Left lobe of liver (tissue), 2 donors: Measurements from ENCODE around the gene PPFIBP2. TPM values are rescaled to one million over a fixed set of nuclear protein-coding genes. Genes with fewer than 3 reads are reported as not detected.
"Not testable (repeated sequence)": the region's sequence is repeated elsewhere in the genome, so short reads cannot be mapped to it uniquely, and the experiment has no call there.

ENCODE experiments used
- ATAC-seq: fragments of 200-7000 bp; cut with Tn5 transposase; one replicate; pipeline ENCODE4 v1.9.1; 2020; ENCODE audit warnings: mild to moderate bottlenecking, moderate library complexity
- DNase-seq: peaks from one replicate; pipeline ENCODE4 v3.0.0-alpha.2; 2020; ENCODE audit warnings: low spot score
- total RNA-seq: library from RNA; stranded (reverse); gene quantifications from one replicate; pipeline ENCODE4 v1.2.1, GENCODE V29; 2021
- donor health status: DM: no; HTN: no; CAD: no; lungs with moderate emphysema.
- donor health status: DM: no; HTN: yes; CAD: no.

The PPFIBP2 gene
- total RNA-seq, 1 donor from 2014 or later, result 25.2 TPM

DNA sequence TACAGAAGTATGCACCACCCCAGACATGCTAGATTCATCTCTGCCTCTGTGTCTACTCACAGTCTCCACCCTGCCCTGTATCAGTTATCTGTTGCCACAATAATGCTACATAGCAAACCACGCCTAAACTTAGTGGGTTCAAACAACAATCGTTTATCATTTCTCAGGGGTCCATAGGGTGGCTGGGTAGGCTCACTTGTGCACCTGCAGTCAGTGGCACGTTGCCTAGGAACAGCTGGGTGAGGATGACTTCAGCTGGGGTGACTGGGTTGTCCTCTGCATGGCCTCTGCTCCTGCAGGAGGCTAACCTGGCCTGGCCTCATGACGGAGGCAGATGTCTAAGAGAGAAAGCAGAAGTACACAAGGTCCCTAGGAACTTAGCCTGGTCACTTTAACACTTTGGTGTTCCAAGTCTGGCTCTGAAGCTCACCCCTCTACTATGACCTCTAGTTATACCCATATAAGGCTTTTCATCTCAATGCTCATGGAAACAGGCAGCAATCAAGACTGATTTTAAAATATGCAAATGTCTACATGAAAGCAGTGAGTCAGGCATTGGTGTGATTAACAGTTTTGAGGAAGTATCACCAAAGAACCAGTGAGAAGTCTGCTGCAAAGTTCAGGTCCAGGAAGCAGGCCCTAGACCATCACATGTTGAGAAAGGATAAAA is 17.8 kb upstream of the PPFIBP2 start:
- DNase-seq, result no peak
- ATAC-seq, result peak; percentile 37

DNA sequence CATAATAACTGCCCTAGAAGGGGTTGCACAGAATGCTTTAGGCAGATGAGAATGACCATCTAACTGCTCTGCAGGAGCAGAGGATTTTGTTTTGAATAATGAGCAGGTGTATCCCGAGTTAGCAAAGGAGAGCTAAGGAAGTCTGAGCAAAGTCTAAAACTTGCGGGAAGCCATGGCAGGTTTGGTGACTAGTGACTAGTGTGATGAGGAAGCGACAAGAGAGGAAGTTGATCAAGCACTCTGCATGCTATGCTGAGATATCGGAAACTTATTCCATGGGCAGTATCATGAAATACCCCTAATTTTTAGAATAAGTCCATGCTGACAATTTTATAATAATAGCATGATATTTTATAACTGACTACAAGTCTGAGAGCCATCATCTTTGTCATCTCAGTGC is 15.6 kb upstream of the PPFIBP2 start:
- DNase-seq (no peak), ATAC-seq (no peak)

DNA sequence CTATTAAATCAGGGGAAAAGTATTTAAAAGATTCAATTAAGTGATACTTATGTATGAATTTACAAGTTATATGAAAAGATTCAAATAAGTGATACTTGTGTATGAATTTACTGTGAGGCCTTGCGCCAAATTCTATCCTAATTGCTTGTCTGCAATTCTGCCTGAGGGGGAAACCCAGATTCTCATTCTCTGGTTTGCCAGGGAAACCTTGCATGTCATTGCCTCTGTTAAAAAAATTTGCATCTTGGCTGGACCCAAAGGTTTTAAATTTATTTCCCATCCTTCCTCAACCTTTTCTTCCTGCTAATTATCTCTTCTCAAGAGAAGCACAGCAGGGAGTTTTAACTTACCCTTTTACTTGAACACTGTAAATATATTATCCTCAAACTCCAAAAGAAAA is 14.7 kb upstream of the PPFIBP2 start:
- ATAC-seq (no peak), DNase-seq (no peak)

DNA sequence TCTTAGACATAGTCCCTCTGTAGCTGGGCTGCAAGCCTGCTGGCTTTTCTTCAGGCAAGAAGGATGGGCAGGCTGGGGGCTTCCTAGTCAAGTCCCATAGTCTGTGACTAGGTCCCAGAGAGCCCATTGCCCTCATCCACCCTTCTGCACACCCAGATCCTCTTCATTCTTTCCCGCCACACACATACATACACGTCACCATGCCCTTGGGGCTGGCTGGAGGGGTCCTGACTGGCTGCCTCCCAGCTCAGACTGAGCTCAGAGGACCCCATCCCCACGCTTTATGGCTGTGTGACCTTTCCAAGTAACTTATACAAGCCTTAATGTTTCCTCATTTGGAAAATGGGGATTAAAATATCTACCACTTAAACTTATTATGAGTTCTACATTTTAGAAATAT is 13.5 kb upstream of the PPFIBP2 start:
- ATAC-seq (no peak), DNase-seq (no peak)

DNA sequence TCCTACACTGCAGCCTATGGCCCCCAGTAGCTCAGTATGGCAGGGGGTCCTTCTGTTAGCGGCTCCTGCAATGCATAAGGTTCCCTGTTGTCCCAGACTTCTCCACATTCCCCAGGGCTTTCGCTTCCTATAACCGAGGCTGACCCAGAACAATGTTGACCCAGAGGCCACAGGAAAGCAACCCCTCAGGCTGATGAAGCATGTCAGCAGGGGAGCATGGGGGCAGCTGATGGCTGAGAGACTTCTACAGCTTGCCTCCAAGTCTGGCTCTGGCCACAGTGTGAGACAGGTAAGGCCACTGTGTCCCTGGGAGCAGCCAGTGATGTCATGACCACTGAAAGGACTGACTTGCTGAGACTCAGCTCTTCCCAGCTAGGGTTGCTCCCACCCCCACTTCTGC is 12.5 kb upstream of the PPFIBP2 start:
- ATAC-seq, result no peak
- DNase-seq, result no peak

DNA sequence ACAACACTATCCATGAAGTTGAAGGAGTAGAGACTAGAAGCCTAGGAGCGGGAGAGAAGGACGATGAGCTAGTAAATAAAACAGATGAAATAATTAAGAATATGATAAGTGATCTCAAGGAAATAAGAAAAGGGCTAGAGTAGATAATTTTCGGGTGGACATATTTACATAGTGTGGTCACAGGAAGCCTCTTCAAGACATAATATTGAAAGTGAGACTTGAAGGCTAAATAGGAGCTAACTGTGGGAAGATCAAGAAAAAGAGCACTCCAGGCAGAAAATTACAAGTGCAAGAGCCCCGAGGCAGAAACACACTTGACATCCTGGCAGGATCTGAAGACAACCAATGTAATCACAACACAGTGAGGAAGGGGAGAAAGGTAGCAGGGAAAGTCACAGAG is 11.9 kb upstream of the PPFIBP2 start:
- DNase-seq (no peak), ATAC-seq (no peak)

DNA sequence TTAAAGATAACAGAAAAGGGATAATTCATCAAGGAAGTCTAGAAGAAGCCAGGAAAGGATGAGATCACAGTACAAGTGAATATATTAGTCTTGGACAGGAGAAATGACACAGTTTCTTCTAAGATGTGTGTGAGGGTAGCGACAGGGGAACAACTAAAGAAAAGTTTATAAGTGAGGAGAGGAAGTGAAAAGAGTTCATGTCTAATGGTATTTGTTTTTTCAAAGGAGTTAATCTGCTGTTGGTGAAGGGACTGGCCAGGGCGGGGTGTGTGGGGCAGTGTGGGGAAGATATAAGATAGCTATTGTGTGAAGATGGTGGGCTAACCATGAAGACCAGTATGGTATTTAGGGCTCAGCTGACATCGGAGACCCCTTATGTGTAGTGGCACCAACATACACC is 7.6 kb upstream of the PPFIBP2 start:
- no peak for DNase-seq
- no peak for ATAC-seq

DNA sequence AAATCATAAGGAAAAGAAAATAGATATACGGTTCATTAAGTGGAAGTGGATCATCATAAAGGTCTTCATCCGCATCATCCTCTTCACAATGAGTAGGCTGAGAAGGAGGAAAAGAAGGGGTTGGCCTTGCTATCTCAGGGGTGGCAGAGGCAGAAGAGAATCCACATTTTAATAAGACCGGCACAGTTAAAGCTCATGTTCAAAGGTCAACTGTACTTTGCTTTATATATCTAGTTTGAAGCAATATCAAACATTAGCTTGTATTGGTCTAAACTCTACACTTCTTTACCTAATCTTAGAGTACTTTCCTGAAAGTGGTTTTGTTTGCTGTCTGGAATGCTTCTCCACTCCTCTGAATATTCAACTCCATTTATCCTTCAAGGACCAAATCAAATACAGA is 5.7 kb upstream of the PPFIBP2 start:
- DNase-seq (no peak), ATAC-seq (no peak)

DNA sequence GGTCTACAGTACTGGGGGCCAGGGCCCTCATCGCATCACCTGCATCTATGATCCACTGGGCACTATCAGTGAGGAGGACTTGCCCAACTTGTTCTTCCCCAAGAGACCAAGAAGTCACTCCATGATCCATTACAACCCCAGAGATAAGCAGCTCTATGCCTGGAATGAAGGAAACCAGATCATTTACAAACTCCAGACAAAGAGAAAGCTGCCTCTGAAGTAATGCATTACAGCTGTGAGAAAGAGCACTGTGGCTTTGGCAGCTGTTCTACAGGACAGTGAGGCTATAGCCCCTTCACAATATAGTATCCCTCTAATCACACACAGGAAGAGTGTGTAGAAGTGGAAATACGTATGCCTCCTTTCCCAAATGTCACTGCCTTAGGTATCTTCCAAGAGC is 3.8 kb upstream of the PPFIBP2 start:
- ATAC-seq (no peak), DNase-seq (no peak)

DNA sequence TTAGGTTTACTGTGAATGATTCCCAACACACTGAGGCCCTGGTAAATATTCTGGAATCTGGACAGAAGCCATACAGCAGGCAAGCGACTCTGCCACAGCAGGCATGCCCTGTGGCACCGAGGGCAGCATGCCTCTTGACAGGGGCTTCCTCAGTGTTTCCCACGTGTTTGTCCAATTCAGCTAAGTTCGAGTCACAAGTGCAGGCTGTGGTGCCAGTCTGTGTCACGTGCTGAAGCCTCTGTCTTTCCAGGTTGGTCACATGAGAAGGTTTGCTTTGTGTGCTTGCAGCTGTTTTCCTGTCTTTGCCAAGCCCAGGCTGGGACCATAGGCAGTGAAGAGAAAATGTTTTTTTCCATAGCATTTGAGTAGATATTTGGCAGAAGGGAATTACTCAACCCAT is 2.4 kb upstream of the PPFIBP2 start:
- DNase-seq (peak; percentile 82), ATAC-seq (peak; percentile 24)

DNA sequence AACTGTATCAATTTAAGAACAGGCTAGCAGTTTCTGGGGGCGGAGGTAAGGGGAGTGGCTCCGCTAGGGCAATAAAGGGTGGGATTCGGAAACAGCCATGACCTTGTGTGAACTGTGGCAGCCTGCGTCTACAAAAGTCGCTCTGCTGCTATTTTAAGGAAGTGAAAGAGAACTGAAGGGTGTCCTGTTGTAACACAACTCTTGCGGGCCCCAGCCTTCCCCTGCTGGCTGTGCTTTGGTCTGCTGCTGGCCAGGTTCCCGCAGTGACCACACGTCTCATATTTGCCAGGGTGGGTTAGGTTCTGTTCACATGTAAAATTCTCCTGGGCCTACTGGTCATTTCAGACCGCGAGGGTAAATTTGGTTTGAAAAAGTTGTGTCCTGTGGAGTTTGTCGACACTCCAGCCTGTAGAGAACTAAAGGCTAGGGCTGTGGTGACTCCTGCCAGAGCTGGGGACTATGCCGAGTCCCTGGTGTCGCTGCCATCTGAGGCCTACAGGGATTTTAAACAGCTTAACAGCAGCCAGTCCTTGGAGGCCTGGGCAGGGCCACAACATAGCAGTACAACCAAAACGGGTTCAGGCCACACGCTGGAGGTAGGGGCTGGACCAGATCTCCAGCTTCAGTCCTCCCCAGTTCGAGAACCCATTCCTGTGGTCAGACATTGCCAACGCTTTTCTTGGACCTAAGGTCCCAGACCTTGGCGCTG is 1.1 kb upstream of the PPFIBP2 start:
- ATAC-seq (peak; percentile 32), DNase-seq (peak; percentile 75)

DNA sequence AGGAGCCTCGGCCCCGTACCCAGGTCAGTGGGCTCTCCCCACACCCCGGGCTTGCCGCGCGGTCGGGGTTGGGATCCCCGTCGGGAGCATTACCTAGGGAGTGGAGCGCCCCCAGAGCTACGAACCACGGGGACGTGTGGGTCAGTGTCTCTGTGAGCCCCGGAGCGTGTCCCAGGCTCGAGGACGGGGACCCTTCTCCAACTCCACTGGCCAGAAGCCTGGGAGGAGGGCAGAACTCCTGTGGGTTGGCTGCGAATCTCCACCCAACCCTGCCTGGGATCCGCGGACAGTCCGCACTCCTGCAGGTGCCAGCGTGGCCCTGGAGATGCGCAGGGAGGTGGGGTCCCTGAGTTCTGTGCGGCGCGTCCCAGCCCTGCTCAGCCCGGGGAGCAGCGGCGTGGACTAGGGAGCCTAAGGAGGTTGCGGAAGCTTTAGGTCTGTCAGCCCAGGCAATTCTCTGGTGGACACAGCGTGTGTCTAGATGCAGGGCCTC is 346 bp downstream of the PPFIBP2 start:
- ATAC-seq, result peak; percentile 43

DNA sequence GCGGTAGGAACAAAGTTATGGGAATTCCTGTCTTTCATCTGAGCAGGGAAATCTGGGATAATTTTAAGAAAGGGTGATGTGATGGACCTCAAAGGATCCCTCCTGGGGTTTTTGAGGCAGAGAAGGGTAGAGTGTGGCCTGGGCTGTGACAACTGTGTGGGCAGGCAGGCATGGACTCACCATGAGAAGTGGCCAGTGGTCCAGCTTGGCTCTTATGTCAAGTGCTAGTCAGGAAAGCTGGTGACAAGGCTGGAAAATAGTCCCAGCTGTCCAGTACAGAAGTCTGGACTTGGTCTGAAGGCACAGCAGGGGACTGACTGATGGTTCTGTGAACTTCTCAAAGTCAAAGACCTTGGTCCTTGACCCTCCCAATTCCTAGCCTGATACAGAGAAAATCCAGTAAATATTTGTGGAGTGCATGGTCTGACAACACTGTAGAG is 1.7 kb downstream of the PPFIBP2 start:
- no peak for DNase-seq
- no peak for ATAC-seq

More for the DNA sequence above, 346 bp downstream of the PPFIBP2 start:
- DNase-seq, result peak; percentile 56

DNA sequence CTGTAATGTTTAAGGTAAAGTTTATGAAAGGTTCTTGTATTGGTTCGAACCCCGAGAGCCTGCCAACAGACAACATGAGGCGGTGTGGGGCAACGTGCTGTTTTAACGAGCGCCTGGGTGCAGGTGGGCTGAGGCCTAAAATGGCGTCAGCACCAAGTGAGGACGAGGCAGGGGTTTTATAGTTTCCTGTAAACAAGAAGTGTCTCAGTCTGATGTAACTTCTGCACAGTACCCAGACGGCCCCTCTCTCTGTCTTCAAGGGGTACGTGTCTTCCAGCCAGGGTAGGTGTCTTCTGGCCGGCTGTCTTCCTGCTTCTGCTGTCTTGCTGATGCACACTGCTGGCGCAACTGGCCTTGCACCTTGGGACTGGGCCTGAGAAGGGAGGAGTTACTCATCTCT is 2.7 kb downstream of the PPFIBP2 start:
- ATAC-seq (no peak), DNase-seq (no peak)

DNA sequence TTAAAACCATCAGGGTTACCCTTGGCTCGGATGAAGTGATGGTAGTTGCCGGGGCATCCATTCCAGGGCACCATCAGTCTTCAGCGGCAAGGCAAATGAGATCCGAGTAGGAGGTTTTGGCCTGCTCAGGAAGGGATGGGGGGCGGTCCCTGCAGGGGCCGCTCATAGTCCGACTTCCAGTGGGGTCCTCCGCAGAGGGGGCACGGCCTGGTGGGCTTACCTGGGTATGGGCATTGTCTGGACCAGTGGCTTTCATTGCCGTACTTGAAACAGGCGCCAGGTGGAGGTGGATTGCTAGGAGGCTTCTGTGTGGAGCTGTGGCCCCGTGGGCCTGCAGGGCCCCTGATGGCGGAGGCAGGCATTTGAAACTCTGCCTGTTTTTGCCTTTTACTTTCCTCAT is 3.9 kb downstream of the PPFIBP2 start:
- DNase-seq, ATAC-seq: not testable (repeated sequence)

DNA sequence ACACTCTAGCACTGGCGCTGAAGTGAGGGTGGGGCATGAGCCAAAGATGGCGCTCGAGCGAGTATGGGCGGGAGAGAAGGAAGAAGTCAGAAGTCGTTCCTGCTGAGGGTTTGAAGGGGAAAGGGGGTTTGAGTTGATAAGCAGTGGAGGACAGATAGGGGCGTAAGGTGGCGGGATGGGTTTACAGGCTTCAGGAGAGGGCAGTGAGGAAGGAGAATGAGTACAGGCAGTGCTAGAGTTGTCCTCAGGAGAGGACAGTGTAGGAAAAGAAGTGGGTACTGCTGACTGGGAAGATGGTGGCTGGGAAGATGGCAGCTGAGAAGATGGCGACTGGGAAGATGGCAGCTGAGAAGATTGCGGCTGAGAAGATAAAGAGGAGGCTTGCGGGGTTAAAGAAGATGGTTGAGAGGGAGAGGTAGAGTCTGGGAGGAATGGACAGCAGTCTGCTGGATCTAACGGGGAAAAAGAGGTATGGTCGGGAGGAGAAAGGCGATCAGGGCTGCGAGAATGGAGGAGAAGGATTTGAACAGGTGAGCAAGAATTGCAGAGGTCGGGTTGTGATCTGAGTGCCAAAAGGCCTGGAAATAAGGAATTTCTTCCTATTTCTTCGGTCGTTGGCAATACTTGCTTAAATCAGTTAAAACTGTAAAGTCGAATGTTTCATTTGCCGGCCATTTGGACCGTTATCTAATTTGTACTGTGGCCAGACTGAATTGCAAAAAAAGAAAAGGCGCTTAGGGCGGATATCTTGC is 5.2 kb downstream of the PPFIBP2 start:
- DNase-seq, result no peak
- no peak for ATAC-seq

DNA sequence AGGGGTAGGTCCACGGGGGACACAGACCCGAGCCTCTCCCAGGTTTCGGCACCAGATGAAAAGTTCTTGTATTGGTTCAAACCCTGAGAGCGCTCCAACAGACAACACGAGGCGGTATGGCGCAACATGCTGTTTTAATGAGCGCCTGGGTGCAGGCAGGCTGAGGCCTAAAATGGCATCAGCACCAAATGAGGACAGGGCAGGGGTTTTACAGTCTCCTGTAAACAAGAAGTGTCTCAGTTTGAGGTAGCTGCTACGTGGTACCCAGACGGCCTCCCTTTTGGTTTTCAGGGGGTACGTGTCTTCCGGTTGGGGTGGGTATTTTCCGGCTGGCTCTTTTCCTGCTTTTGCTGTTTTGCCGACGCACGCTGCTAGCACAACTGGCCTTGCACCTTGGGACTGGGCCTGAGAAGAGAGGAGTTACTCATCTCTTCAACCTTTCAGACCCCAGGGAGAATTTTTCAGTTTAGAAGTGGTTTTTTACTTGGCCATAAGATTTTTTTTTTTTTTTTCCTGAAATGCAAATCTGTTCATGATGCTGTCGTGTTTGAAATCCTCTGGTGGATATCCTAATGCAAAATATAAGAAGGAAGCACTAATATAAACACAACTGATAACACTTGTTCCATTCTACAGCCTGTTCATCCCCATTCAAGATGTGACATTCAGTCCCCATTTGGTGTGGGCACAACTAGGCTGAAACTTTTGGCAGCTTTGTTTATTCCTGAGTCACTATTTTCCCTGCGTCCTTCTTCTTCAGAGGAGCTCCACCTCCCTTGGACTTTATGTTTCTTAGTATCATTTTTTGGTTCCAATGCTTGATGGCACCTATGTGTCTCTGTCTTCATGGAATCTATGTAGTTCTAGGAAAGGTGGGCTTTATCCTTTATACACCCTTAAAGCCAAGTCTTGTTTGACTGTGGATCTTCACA is 6.5 kb downstream of the PPFIBP2 start:
- DNase-seq (no peak), ATAC-seq (no peak)

DNA sequence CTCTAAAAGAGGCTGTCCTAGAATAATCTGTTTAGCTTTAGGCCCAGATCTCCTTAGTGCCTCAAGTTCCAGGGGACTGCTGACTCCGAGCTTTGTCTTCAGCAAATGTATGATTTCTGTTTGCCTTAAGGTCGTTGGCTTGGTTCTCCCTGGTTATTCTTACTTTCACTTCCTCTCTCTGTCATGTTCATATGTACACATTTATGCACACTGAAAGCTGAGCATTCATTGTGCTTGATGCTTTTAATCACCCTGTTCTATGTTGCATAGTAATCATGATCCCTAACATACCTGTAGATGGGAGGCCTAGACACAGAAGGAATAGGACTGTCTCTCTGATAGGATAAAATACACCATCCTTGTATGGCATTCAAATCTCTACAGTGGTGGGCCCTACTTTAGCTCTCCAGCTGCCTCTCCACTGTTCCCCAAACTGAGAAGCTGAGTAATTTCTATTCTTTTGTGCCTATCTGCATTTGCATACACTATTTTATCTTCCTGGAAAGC is 7.2 kb downstream of the PPFIBP2 start:
- DNase-seq (no peak), ATAC-seq (no peak)

DNA sequence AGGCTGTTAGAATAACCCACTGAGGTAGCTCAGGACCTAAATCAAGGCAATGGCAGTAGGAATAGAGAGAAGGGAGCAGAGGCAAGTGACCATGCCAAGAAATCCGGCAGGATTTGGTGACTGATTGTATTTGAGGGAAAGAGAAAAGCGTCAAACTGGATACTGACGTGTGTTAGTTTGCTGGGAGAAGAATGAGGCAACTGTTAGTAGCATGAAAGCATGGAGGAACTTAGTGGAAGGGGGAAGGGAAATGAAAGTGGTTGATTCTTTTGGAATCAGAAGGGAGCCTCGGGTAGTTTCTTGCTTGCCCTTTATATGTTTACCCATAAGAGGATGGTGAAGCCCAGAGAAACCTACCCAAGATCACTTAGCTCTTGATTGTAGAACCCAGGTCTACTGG is 8.3 kb downstream of the PPFIBP2 start:
- DNase-seq (no peak), ATAC-seq (no peak)

DNA sequence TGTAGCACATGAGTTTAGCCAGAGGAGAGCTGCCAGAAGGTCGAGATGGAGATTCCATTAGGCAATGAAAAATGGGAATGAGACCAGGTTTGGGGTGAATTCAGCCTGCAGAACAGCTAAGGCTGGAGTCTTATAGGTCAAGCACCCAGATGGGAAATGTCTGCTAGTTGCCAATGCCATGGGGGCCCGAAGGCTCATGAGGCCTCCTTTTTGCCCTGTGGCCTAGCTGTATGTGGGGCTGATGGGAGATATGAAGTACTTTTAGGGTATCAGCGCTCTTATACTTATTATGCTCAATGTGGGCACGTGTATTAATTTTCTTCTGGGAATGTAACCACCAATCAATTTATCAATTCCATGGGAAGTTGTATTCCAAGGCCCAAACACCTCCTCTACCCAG is 8.7 kb downstream of the PPFIBP2 start:
- DNase-seq (no peak), ATAC-seq (peak; percentile 6)
